Esophagus squamous epithelium (tissue), 4 donors: ENCODE results near the gene TMEM184B.

Source experiments
- CTCF ChIP-seq, 6 experiments: fragments of 450-650 bp in 4 of 6; fragments of 200-600 bp in 2 of 6; sonication (generic) in 2 of 6; IDR thresholded peaks; one replicate each; pipeline ENCODE4 v1.5.1; 2016 to 2019; ENCODE audit warnings: antibody characterized with exemption in 6 of 6, mild to moderate bottlenecking in 4 of 6, moderate library complexity in 4 of 6
- POLR2A ChIP-seq, 4 donors: fragments of 450-650 bp; IDR thresholded peaks; one replicate each; pipeline ENCODE4 v1.6.1; 2017; ENCODE audit warnings: antibody characterized with exemption in 4 of 4, mild to moderate bottlenecking in 4 of 4, moderate library complexity in 3 of 4

GRCh38 chr22:38296372-38296771 lies 23.6 kb upstream of the TMEM184B start:
- TF ChIP-seq CTCF (IDR thresholded peaks at IDR 0.05) (no peak), POLR2A (IDR thresholded peaks at IDR 0.05) (no peak)
